Gastrocnemius medialis (tissue), 4 donors: ENCODE measurements around the gene RALGAPA2.

Experiments
- CTCF ChIP-seq, 5 experiments: fragments of 450-650 bp in 3 of 5; fragments of 200-600 bp in 2 of 5; sonication (generic) in 2 of 5; IDR thresholded peaks in 4 of 5; conservative IDR thresholded peaks in 1 of 5; 1 replicate in 4 of 5; 2 replicates in 1 of 5; pipeline ENCODE4 v1.5.1; 2016 to 2019; ENCODE audit warnings: antibody characterized with exemption in 5 of 5, mild to moderate bottlenecking in 3 of 5, moderate library complexity in 3 of 5
- POLR2A ChIP-seq, 2 donors: fragments of 450-650 bp; IDR thresholded peaks; one replicate each; pipeline ENCODE4 v1.6.1; 2017; ENCODE audit warnings: antibody characterized with exemption in 2 of 2, mild to moderate bottlenecking in 2 of 2, moderate library complexity in 2 of 2

GRCh38 chr20:20548527-20549266 lies 163.7 kb downstream of the RALGAPA2 start:
- TF ChIP-seq CTCF (IDR thresholded peaks at IDR 0.05 in 4 of 5, conservative IDR thresholded peaks at IDR 0.05 in 1 of 5) (no peak), POLR2A (IDR thresholded peaks at IDR 0.05) (no peak)
